Occipital lobe (tissue), 2 donors: Measurements from ENCODE around the gene PRR13. TPM values are rescaled to one million over a fixed set of nuclear protein-coding genes. Genes with fewer than 3 reads are reported as not detected.
A peak's percentile ranks its signal among the peaks of the same experiment; 100 is the strongest.
"Not testable (repeated sequence)": the region's sequence is repeated elsewhere in the genome, so short reads cannot be mapped to it uniquely, and the experiment has no call there.

Experiments
- DNase-seq: peaks from one replicate; lab custom pipeline; 2025; lab: John Stamatoyannopoulos, UW
- total RNA-seq: library from RNA; depleted of rRNA; stranded (reverse); fragments of >200 nt; gene quantifications from one replicate; pipeline ENCODE4 v1.2.3, GENCODE V29; 2014

PRR13 gene
- 5.9 TPM for total RNA-seq

- DNase-seq, result peak; percentile 99
These were observed at the start of gene PRR13 for GRCh38 chr12:53441040-53441833. PRR13 (plus strand) TSS chr12:53441734; CDS start chr12:53442715, 981 bp downstream.

- DNase-seq, result no peak
These were observed 41.6 kb upstream of the PRR13 start for GRCh38 chr12:53399896-53400295.

GRCh38 chr12:53402351-53402750 is 39.2 kb upstream of the PRR13 start:
- DNase-seq, result not testable (repeated sequence)

- no peak for DNase-seq
These were observed 38.7 kb upstream of the PRR13 start for GRCh38 chr12:53402871-53403270.

- DNase-seq, result no peak
These were observed 30.6 kb upstream of the PRR13 start for GRCh38 chr12:53410951-53411350.

- no peak for DNase-seq
These were observed 27.9 kb upstream of the PRR13 start for GRCh38 chr12:53413485-53414204.

- DNase-seq, result no peak
These were observed 26.6 kb upstream of the PRR13 start for GRCh38 chr12:53414756-53415417.

- not testable (repeated sequence) for DNase-seq
These were observed 25.7 kb upstream of the PRR13 start for GRCh38 chr12:53415752-53416389.

- not testable (repeated sequence) for DNase-seq
These were observed 24.2 kb upstream of the PRR13 start for GRCh38 chr12:53417291-53417816.

- DNase-seq, result no peak
These were observed 23.3 kb upstream of the PRR13 start for GRCh38 chr12:53418221-53418620.

- DNase-seq, result no peak
These were observed 21.8 kb upstream of the PRR13 start for GRCh38 chr12:53419756-53420155.

- DNase-seq, result not testable (repeated sequence)
These were observed 19.3 kb upstream of the PRR13 start for GRCh38 chr12:53422247-53422646.

- no peak for DNase-seq
These were observed 17.9 kb upstream of the PRR13 start, which contains the start of gene AMHR2 for GRCh38 chr12:53423597-53423996. AMHR2 (plus strand) TSS chr12:53423855; CDS start chr12:53423935, 80 bp downstream.

GRCh38 chr12:53424626-53425514 is 16.7 kb upstream of the PRR13 start:
- DNase-seq, result no peak

- no peak for DNase-seq
These were observed 15.9 kb upstream of the PRR13 start for GRCh38 chr12:53425515-53426150.

GRCh38 chr12:53427905-53428594 is 13.5 kb upstream of the PRR13 start:
- no peak for DNase-seq

GRCh38 chr12:53428741-53429140 is 12.8 kb upstream of the PRR13 start:
- no peak for DNase-seq

- no peak for DNase-seq
These were observed 11.4 kb upstream of the PRR13 start for GRCh38 chr12:53430116-53430515.

- DNase-seq, result no peak
These were observed 10.3 kb upstream of the PRR13 start for GRCh38 chr12:53431187-53431586.
